ENCODE data around the gene TMEM184B. TPM values are rescaled to one million over a fixed set of nuclear protein-coding genes. Genes with fewer than 3 reads are reported as not detected.

TMEM184B gene
- total and polyA plus RNA-seq, 9 donors = 19.9 to 78.6 (median 65.8) TPM

- DNase-seq = no peak
- H3K9me3 ChIP-seq (replicated peaks; ENCODE audit: control insufficient read depth, low read depth, low read length) = no peaks in the 10 kb centered on the region
- 83% methylated on average over 14 of the region's 17 CpGs for WGBS (ENCODE audit: insufficient coverage)
- H3K27me3 ChIP-seq (ENCODE audit: control insufficient read depth, insufficient read depth, low read length) = no peaks in the 10 kb centered on the region
- peaks cover 46% of the 10 kb centered on the region for H3K4me1 ChIP-seq (ENCODE audit: control insufficient read depth, insufficient read depth, low read length)
- H3K27ac ChIP-seq (ENCODE audit: low read length) = peak overlapping the region; percentile 91
- H3K4me3 ChIP-seq (ENCODE audit: low read length) = no peak overlapping the region
- H3K36me3 ChIP-seq (ENCODE audit: control insufficient read depth, insufficient read depth, low read length) = no peaks in the 10 kb centered on the region
Measured at GRCh38 chr22:38175206-38176118, 97.3 kb downstream of the TMEM184B start.

GRCh38 chr22:38174626-38175025 is 98.2 kb downstream of the TMEM184B start:
- no peak overlapping the region for H3K27ac ChIP-seq (ENCODE audit: low read length)

GRCh38 chr22:38173641-38173906 is 99.2 kb downstream of the TMEM184B start:
- WGBS (ENCODE audit: insufficient coverage) = 100% methylated on average over 2 of the region's 4 CpGs
- no peak overlapping the region for H3K27ac ChIP-seq (ENCODE audit: low read length)
- no peak overlapping the region for H3K4me3 ChIP-seq (ENCODE audit: low read length)
- H3K4me1 ChIP-seq (ENCODE audit: control insufficient read depth, insufficient read depth, low read length) = peaks cover 46% of the 10 kb centered on the region
- H3K27me3 ChIP-seq (ENCODE audit: control insufficient read depth, insufficient read depth, low read length) = no peaks in the 10 kb centered on the region
- H3K9me3 ChIP-seq (replicated peaks; ENCODE audit: control insufficient read depth, low read depth, low read length) = no peaks in the 10 kb centered on the region
- no peak for DNase-seq
- no peaks in the 10 kb centered on the region for H3K36me3 ChIP-seq (ENCODE audit: control insufficient read depth, insufficient read depth, low read length)

More at GRCh38 chr22:38174626-38175025, 98.2 kb downstream of the TMEM184B start:
- WGBS (ENCODE audit: insufficient coverage) = 76% methylated on average over 13 of the region's 14 CpGs
- H3K4me3 ChIP-seq (ENCODE audit: low read length) = no peak overlapping the region
- no peaks in the 10 kb centered on the region for H3K27me3 ChIP-seq (ENCODE audit: control insufficient read depth, insufficient read depth, low read length)
- DNase-seq = no peak
- H3K36me3 ChIP-seq (ENCODE audit: control insufficient read depth, insufficient read depth, low read length) = no peaks in the 10 kb centered on the region
- H3K4me1 ChIP-seq (ENCODE audit: control insufficient read depth, insufficient read depth, low read length) = peaks cover 46% of the 10 kb centered on the region
- no peaks in the 10 kb centered on the region for H3K9me3 ChIP-seq (replicated peaks; ENCODE audit: control insufficient read depth, low read depth, low read length)

- DNase-seq = peak; percentile 61
- whole genome bisulfite sequencing (ENCODE audit: insufficient coverage) = 56% methylated on average over 8 of the region's 16 CpGs
- Histone ChIP-seq H3K4me1 (ENCODE audit: control insufficient read depth, insufficient read depth, low read length) (peaks cover 46% of the 10 kb centered on the region), H3K27me3 (ENCODE audit: control insufficient read depth, insufficient read depth, low read length) (no peaks in the 10 kb centered on the region), H3K4me3 (ENCODE audit: low read length) (no peak overlapping the region), H3K27ac (ENCODE audit: low read length) (peak overlapping the region; percentile 84), H3K36me3 (ENCODE audit: control insufficient read depth, insufficient read depth, low read length) (peaks cover 4% of the 10 kb centered on the region), H3K9me3 (replicated peaks; ENCODE audit: control insufficient read depth, low read depth, low read length) (no peaks in the 10 kb centered on the region)
Measured at GRCh38 chr22:38172832-38173640, 99.8 kb downstream of the TMEM184B start.

GRCh38 chr22:38171927-38172831 is 100.6 kb downstream of the TMEM184B start:
- Histone ChIP-seq H3K9me3 (replicated peaks; ENCODE audit: control insufficient read depth, low read depth, low read length) (no peaks in the 10 kb centered on the region), H3K27me3 (ENCODE audit: control insufficient read depth, insufficient read depth, low read length) (no peaks in the 10 kb centered on the region), H3K4me3 (ENCODE audit: low read length) (no peak overlapping the region), H3K36me3 (ENCODE audit: control insufficient read depth, insufficient read depth, low read length) (peaks cover 7% of the 10 kb centered on the region), H3K4me1 (ENCODE audit: control insufficient read depth, insufficient read depth, low read length) (peaks cover 50% of the 10 kb centered on the region), H3K27ac (ENCODE audit: low read length) (peak overlapping the region; percentile 84)
- WGBS (ENCODE audit: insufficient coverage) = 75% methylated on average over 10 of the region's 16 CpGs
- DNase-seq = no peak

GRCh38 chr22:38170469-38170868 is 102.3 kb downstream of the TMEM184B start:
- WGBS (ENCODE audit: insufficient coverage) = 80% methylated on average over 2 of the region's 5 CpGs

More at GRCh38 chr22:38170469-38170868, 102.3 kb downstream of the TMEM184B start:
- H3K27me3 ChIP-seq (ENCODE audit: control insufficient read depth, insufficient read depth, low read length) = no peaks in the 10 kb centered on the region
- no peak overlapping the region for H3K4me3 ChIP-seq (ENCODE audit: low read length)
- DNase-seq = no peak
- peaks cover 7% of the 10 kb centered on the region for H3K36me3 ChIP-seq (ENCODE audit: control insufficient read depth, insufficient read depth, low read length)
- H3K4me1 ChIP-seq (ENCODE audit: control insufficient read depth, insufficient read depth, low read length) = peaks cover 34% of the 10 kb centered on the region
- H3K9me3 ChIP-seq (replicated peaks; ENCODE audit: control insufficient read depth, low read depth, low read length) = no peaks in the 10 kb centered on the region
- H3K27ac ChIP-seq (ENCODE audit: low read length) = no peak overlapping the region

Other genes with a start within 250 kb of the TMEM184B start
- gene PICK1, start 215.6 kb downstream of the TMEM184B start, total RNA-seq = 11.9 TPM
- gene PICK1, start 215.6 kb downstream of the TMEM184B start, polyA plus RNA-seq (ENCODE audit: insufficient read depth in 1 of 8, insufficient read length in 8 of 8, low replicate concordance in 1 of 8) = 10 to 100 TPM in 7 of 8 donors, 1 to 10 TPM in 1; 8.8 to 13.1 (median 10.4) TPM
- gene SLC16A8, start 188.8 kb downstream of the TMEM184B start, total RNA-seq = 2.4 TPM
- gene SLC16A8, start 188.8 kb downstream of the TMEM184B start, polyA plus RNA-seq (ENCODE audit: insufficient read depth in 1 of 8, insufficient read length in 8 of 8, low replicate concordance in 1 of 8) = 1 to 10 TPM; 1.0 to 3.4 (median 2.2) TPM
- 0.22 TPM for gene BAIAP2L2, start 162.3 kb downstream of the TMEM184B start, total RNA-seq
- 1 to 10 TPM in 6 of 8 donors, under 1 TPM in 2; 0.61 to 6.4 (median 1.3) TPM for gene BAIAP2L2, start 162.3 kb downstream of the TMEM184B start, polyA plus RNA-seq (ENCODE audit: insufficient read depth in 1 of 8, insufficient read length in 8 of 8, low replicate concordance in 1 of 8)
- 10.1 TPM for gene PLA2G6, start 91.2 kb downstream of the TMEM184B start, total RNA-seq
- 10 to 100 TPM in 4 of 8 donors, 1 to 10 TPM in 4; 6.3 to 14.2 (median 10.5) TPM for gene PLA2G6, start 91.2 kb downstream of the TMEM184B start, polyA plus RNA-seq (ENCODE audit: insufficient read depth in 1 of 8, insufficient read length in 8 of 8, low replicate concordance in 1 of 8)
- gene MAFF, start 71.0 kb downstream of the TMEM184B start, total RNA-seq = 3.5 TPM
- gene MAFF, start 71.0 kb downstream of the TMEM184B start, polyA plus RNA-seq (ENCODE audit: insufficient read depth in 1 of 8, insufficient read length in 8 of 8, low replicate concordance in 1 of 8) = 1 to 10 TPM; 2.0 to 7.3 (median 4.7) TPM
- 68.8 TPM for gene CSNK1E, start 44.4 kb upstream of the TMEM184B start, total RNA-seq
- 100 to 1,000 TPM in 7 of 8 donors, 10 to 100 TPM in 1; 95.8 to 136 (median 117) TPM for gene CSNK1E, start 44.4 kb upstream of the TMEM184B start, polyA plus RNA-seq (ENCODE audit: insufficient read depth in 1 of 8, insufficient read length in 8 of 8, low replicate concordance in 1 of 8)
- gene KCNJ4, start 182.2 kb upstream of the TMEM184B start, total RNA-seq = 0.27 TPM
- gene KCNJ4, start 182.2 kb upstream of the TMEM184B start, polyA plus RNA-seq (ENCODE audit: insufficient read depth in 1 of 8, insufficient read length in 8 of 8, low replicate concordance in 1 of 8) = under 1 TPM; 0.27 to 0.80 (median 0.40) TPM
- 36.4 TPM for gene KDELR3, start 195.1 kb upstream of the TMEM184B start, total RNA-seq
- gene KDELR3, start 195.1 kb upstream of the TMEM184B start, polyA plus RNA-seq (ENCODE audit: insufficient read depth in 1 of 8, insufficient read length in 8 of 8, low replicate concordance in 1 of 8) = 10 to 100 TPM; 20.6 to 48.0 (median 27.3) TPM
- gene DDX17, start 233.3 kb upstream of the TMEM184B start, total RNA-seq = 346 TPM
- gene DDX17, start 233.3 kb upstream of the TMEM184B start, polyA plus RNA-seq (ENCODE audit: insufficient read depth in 1 of 8, insufficient read length in 8 of 8, low replicate concordance in 1 of 8) = 100 to 1,000 TPM; 280 to 410 (median 304) TPM